Esophagus squamous epithelium (tissue), 5 donors: ENCODE results near the gene UBR3. TPM values are rescaled to one million over a fixed set of nuclear protein-coding genes. Genes with fewer than 3 reads are reported as not detected.

Experiments used
- DNase-seq: peaks from one replicate; lab custom pipeline; 2025; lab: John Stamatoyannopoulos, UW
- H3K27ac ChIP-seq, 4 donors: fragments of 200-600 bp; sonication (generic); one replicate each; pipeline ENCODE4 v1.5.1; 2016 to 2019; ENCODE audit warnings: mild to moderate bottlenecking in 1 of 4
- H3K27me3 ChIP-seq, 4 donors: fragments of 200-600 bp; sonication (generic); 1 replicate in 3 of 4; 2 replicates in 1 of 4; pipeline versions ENCODE4 v1.5.1 to v1.6.0; 2017 to 2021; ENCODE audit warnings: antibody characterized with exemption in 1 of 4
- H3K36me3 ChIP-seq, 3 donors: fragments of 200-600 bp; sonication (generic); one replicate each; pipeline ENCODE4 v1.5.1; 2016 to 2019
- H3K4me1 ChIP-seq, 3 donors: fragments of 200-600 bp; sonication (generic); one replicate each; pipeline ENCODE4 v1.5.1; 2017 to 2019
- H3K4me3 ChIP-seq, 4 donors: fragments of 200-600 bp; sonication (generic); 1 replicate in 3 of 4; 2 replicates in 1 of 4; pipeline ENCODE4 v1.5.1; 2016 to 2019; ENCODE audit warnings: mild to moderate bottlenecking in 2 of 4, moderate library complexity in 1 of 4
- H3K9me3 ChIP-seq, 3 donors: fragments of 200-600 bp; sonication (generic); one replicate each; pipeline ENCODE4 v1.5.1; 2016 to 2019
- POLR2A ChIP-seq, 4 donors: fragments of 450-650 bp; IDR thresholded peaks; one replicate each; pipeline ENCODE4 v1.6.1; 2017; ENCODE audit warnings: antibody characterized with exemption in 4 of 4, mild to moderate bottlenecking in 4 of 4, moderate library complexity in 3 of 4
- WGBS, 2 donors: methylation state at CpG; one replicate each; pipeline ENCODE4 v1.1.5; 2018; 5-methylcytosine and 5-hydroxymethylcytosine counted together
- intact Hi-C: fragments of 100-400 bp; cut with DNase I; formaldehyde crosslinking; loops from one replicate; pipeline ENCODE4 v1.15.0; 2022
- total RNA-seq, 4 donors: library from RNA; depleted of rRNA; stranded (reverse); fragments of >200 nt; gene quantifications; one replicate each; pipeline ENCODE4 v1.1.0, GENCODE V29; 2016
- TF ChIP-seq, protein P1 (sequence below), 6 experiments: fragments of 450-650 bp in 4 of 6; fragments of 200-600 bp in 2 of 6; sonication (generic) in 2 of 6; IDR thresholded peaks; one replicate each; pipeline ENCODE4 v1.5.1; 2016 to 2019; ENCODE audit warnings: antibody characterized with exemption in 6 of 6, mild to moderate bottlenecking in 4 of 6, moderate library complexity in 4 of 6
- donor health status: DM: yes; HTN: yes; CAD: no.

Gene UBR3
- total RNA-seq, 4 donors from 2014 or later: 26.9 to 56.8 (median 43.2) TPM

DNA sequence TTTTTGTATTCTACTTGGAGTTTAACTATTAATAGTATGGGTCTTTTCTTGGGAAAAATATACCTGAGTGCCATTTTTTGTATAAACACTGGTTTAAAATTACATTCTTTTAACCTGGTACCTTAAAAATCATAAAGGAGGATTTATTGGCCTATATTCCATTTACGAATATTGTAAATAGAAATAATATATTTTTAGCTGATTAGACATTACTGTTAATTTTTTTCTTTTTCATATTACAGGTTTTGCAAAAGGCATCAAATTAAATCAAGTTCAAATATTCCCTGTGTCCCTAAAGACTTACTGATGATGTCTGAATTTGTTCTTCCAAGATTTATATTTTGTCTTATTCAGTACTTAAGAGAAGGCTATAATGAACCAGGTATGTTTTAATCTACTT, 44.7 kb downstream of the UBR3 start:
- Histone ChIP-seq H3K27me3 (no peaks in the 10 kb centered on the region), H3K9me3 (no peaks in the 10 kb centered on the region), H3K4me3 (no peak overlapping the region), H3K4me1 (no peaks in the 10 kb centered on the region), H3K36me3 (peaks cover 0 to 20% (median 0%) of the 10 kb centered on the region in 3 donors), H3K27ac (no peak overlapping the region)
- no peak for TF ChIP-seq POLR2A (IDR thresholded peaks at IDR 0.05)
- TF ChIP-seq, protein P1, sequence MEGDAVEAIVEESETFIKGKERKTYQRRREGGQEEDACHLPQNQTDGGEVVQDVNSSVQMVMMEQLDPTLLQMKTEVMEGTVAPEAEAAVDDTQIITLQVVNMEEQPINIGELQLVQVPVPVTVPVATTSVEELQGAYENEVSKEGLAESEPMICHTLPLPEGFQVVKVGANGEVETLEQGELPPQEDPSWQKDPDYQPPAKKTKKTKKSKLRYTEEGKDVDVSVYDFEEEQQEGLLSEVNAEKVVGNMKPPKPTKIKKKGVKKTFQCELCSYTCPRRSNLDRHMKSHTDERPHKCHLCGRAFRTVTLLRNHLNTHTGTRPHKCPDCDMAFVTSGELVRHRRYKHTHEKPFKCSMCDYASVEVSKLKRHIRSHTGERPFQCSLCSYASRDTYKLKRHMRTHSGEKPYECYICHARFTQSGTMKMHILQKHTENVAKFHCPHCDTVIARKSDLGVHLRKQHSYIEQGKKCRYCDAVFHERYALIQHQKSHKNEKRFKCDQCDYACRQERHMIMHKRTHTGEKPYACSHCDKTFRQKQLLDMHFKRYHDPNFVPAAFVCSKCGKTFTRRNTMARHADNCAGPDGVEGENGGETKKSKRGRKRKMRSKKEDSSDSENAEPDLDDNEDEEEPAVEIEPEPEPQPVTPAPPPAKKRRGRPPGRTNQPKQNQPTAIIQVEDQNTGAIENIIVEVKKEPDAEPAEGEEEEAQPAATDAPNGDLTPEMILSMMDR (IDR thresholded peaks at IDR 0.05): no peak
- DNase-seq: no peak
- intact Hi-C loops: no loop called here
- WGBS, 2 donors: 92 to 97% methylated on average over 1 of the region's 1 CpG

DNA sequence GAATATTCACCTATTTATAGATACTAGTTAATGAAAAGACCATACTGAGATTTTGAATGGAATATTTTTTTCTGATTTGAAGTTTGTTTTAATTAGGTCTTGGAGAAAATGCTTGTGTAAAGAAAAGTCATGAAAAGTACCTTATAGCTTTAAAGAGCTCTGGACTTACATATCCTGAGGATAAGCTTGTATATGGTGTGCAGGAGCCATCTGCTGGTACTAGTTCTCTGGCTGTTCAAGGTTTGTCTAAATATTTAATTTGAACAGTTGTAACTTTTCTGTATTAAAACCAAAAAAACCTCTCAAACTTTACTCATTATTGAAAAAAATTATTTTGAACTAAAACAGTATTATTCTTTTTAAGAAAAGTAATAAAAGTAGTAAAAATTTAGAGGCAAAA, 50.1 kb downstream of the UBR3 start:
- Histone ChIP-seq H3K36me3 (peaks cover 0 to 37% (median 0%) of the 10 kb centered on the region in 3 donors), H3K4me3 (no peak overlapping the region), H3K27me3 (no peaks in the 10 kb centered on the region), H3K27ac (no peak overlapping the region), H3K9me3 (no peaks in the 10 kb centered on the region), H3K4me1 (no peaks in the 10 kb centered on the region)
- intact Hi-C loops: no loop called here
- no peak for TF ChIP-seq POLR2A (IDR thresholded peaks at IDR 0.05)
- TF ChIP-seq, protein P1 (IDR thresholded peaks at IDR 0.05): peak in 1 of 6 experiments; percentile 30
- DNase-seq: no peak

DNA sequence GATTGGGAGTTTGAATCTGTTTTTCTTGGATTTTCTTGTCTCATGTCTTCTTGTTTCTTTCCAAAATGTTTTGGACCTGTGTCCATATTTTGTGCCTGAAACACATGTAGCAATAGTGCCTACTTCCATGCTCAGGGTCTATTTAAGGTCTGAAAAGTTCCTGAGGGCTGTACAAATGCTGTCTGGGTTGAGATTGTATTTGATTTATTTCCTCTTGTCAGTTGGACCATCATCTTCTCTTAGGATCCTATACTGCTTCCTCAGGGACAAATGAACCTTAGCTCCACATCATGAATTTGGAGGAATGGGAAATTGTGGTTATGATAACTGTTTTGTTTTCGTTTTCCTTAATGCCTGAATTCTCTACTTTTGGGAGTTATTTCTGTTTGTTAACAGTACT, 59.9 kb downstream of the UBR3 start:
- Histone ChIP-seq H3K4me3 (no peak overlapping the region), H3K27me3 (no peaks in the 10 kb centered on the region), H3K36me3 (peaks cover 0 to 19% (median 0%) of the 10 kb centered on the region in 3 donors), H3K27ac (no peak overlapping the region), H3K9me3 (no peaks in the 10 kb centered on the region), H3K4me1 (peaks cover 0 to 6% (median 0%) of the 10 kb centered on the region in 3 donors)
- TF ChIP-seq, protein P1 (IDR thresholded peaks at IDR 0.05): no peak
- TF ChIP-seq POLR2A (IDR thresholded peaks at IDR 0.05): no peak
- DNase-seq: no peak
- 61 to 75% methylated on average over 1 of the region's 1 CpG for WGBS, 2 donors
- intact Hi-C loops: no loop called here

DNA sequence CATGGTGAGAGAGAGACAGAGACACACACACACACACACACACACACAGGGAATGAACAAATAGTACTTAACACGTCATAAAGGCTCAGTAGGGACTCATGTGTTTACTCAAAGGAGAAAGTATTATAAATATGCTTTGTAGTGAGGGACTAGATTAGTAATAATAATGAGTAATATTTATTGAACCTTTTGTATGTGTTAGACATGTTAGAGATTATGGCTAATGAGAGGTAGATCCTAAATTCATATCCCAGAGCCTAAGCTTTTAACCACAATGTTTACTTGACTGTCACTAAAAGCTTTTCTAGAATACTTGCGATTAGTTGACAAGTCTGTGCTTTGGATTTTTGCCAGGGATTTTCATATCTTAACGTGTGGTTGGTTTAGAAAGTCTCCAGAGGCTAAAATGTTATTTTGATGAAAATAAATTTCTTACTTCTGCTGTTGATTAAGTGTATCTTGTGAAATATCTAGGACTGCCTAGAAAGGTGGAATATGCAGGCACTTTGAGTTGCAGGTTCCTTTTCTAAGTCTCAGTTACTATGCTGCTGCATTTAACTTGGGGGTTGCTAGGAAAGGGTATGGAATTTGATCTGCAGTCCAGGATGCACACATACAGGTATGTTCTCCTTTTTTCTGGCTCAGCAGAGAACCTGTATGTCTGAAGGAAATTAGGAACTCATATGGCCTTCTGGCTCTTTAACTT, 64.5 kb downstream of the UBR3 start:
- TF ChIP-seq, protein P1 (IDR thresholded peaks at IDR 0.05): no peak
- TF ChIP-seq POLR2A (IDR thresholded peaks at IDR 0.05): no peak

DNA sequence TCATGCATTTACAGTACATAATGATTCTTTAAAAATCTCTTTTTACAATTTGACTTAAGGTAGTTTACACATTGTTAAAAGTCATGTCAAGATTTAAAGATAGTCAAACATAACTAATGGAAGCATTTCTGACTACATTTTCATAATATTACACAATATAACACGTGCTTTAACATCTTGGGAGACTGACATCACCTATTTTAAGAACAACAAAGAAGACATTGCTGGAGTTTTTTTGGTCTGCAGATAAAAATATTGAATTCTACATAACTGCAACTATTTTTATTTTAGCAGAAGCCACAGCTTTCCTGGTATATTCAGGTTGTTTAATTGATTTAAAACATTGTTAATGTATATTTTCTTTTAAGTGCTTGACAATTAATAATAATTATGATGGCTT, 65.7 kb downstream of the UBR3 start:
- intact Hi-C loops: no loop called here
- H3K36me3 ChIP-seq: peaks cover 0 to 39% (median 0%) of the 10 kb centered on the region in 3 donors
- no peaks in the 10 kb centered on the region for H3K9me3 ChIP-seq
- H3K4me1 ChIP-seq: peaks cover 0 to 6% (median 0%) of the 10 kb centered on the region in 3 donors
- TF ChIP-seq POLR2A (IDR thresholded peaks at IDR 0.05): no peak
- TF ChIP-seq, protein P1 (IDR thresholded peaks at IDR 0.05): no peak
- no peaks in the 10 kb centered on the region for H3K27me3 ChIP-seq
- H3K27ac ChIP-seq: no peak overlapping the region
- H3K4me3 ChIP-seq: no peak overlapping the region
- DNase-seq: no peak
- 67 to 74% methylated on average over 1 of the region's 1 CpG for WGBS, 2 donors

More for the DNA sequence above, 64.5 kb downstream of the UBR3 start:
- WGBS, 2 donors: 22 to 42% methylated on average over 3 of the region's 3 CpGs
- Histone ChIP-seq H3K4me1 (peaks cover 0 to 6% (median 0%) of the 10 kb centered on the region in 3 donors), H3K27me3 (no peaks in the 10 kb centered on the region), H3K27ac (peak overlapping the region in 1 of 4 donors; percentile 18), H3K36me3 (peaks cover 0 to 29% (median 0%) of the 10 kb centered on the region in 3 donors), H3K4me3 (no peak overlapping the region), H3K9me3 (no peaks in the 10 kb centered on the region)
- DNase-seq: no peak
- intact Hi-C loops: no loop called here
